H9 (cell line): ENCODE measurements around the gene SLC6A8. TPM values are rescaled to one million over a fixed set of nuclear protein-coding genes. Genes with fewer than 3 reads are reported as not detected.
A peak's percentile ranks its signal among the peaks of the same experiment; 100 is the strongest.

Experiments used
- DNase-seq: peaks from one replicate; pipeline ENCODE4 v3.0.0-alpha.2; 2017
- H2AFZ ChIP-seq: one replicate; pipeline ENCODE4 v1.6.1; 2013; ENCODE audit warnings: mild to moderate bottlenecking, low read length, control low read depth, moderate library complexity
- H2AK5ac ChIP-seq: 2 replicates; pipeline ENCODE4 v1.6.1; 2013; ENCODE audit warnings: low read length, control low read depth, mixed read lengths; ENCODE audit not compliant: insufficient read length
- H2BK120ac ChIP-seq: one replicate; pipeline ENCODE4 v1.6.1; 2013; ENCODE audit warnings: low read depth, mild to moderate bottlenecking, low read length, control low read depth, inconsistent platforms; ENCODE audit not compliant: poor library complexity, severe bottlenecking
- H2BK12ac ChIP-seq: 2 replicates; pipeline ENCODE4 v1.6.1; 2013; ENCODE audit warnings: low read length, control low read depth, mixed read lengths, low read depth; ENCODE audit not compliant: insufficient read length
- H2BK15ac ChIP-seq: 2 replicates; pipeline ENCODE4 v1.6.1; 2013; ENCODE audit warnings: low read depth, low read length, control low read depth
- H2BK20ac ChIP-seq: one replicate; pipeline ENCODE4 v1.6.1; 2013; ENCODE audit warnings: low read depth, mild to moderate bottlenecking, low read length, control low read depth, inconsistent platforms; ENCODE audit not compliant: poor library complexity, severe bottlenecking
- H2BK5ac ChIP-seq: 2 replicates; pipeline ENCODE4 v1.6.1; 2013; ENCODE audit warnings: low read length, control low read depth, mixed read lengths; ENCODE audit not compliant: insufficient read length
- H3K14ac ChIP-seq: 2 replicates; pipeline ENCODE4 v1.6.1; 2013; ENCODE audit warnings: low read length, control low read depth; ENCODE audit not compliant: insufficient read depth
- H3K18ac ChIP-seq: 2 replicates; pipeline ENCODE4 v1.6.1; 2013; ENCODE audit warnings: low read depth, mild to moderate bottlenecking, mixed read lengths, low read length, control low read depth; ENCODE audit not compliant: insufficient read length
- H3K23ac ChIP-seq: 2 replicates; pipeline ENCODE4 v1.6.1; 2013; ENCODE audit warnings: low read length, control low read depth, mixed read lengths, low read depth; ENCODE audit not compliant: insufficient read length
- H3K23me2 ChIP-seq: 2 replicates; pipeline ENCODE4 v1.6.1; 2013; ENCODE audit warnings: low read depth, mild to moderate bottlenecking, mixed read lengths, low read length, control low read depth; ENCODE audit not compliant: insufficient read length, poor library complexity, severe bottlenecking
- H3K27ac ChIP-seq: 2 replicates; pipeline ENCODE4 v1.5.1; 2013; ENCODE audit warnings: low read length, control low read depth, mixed read lengths, low read depth; ENCODE audit not compliant: insufficient read length
- H3K27me3 ChIP-seq: 2 replicates; pipeline ENCODE4 v1.6.1; 2013; ENCODE audit warnings: low read length, control low read depth, inconsistent platforms; ENCODE audit not compliant: insufficient read depth
- H3K4ac ChIP-seq: 2 replicates; pipeline ENCODE4 v1.6.1; 2013; ENCODE audit warnings: low read depth, mild to moderate bottlenecking, control low read depth, inconsistent platforms, low read length, moderate library complexity
- H3K4me1 ChIP-seq: 2 replicates; pipeline ENCODE4 v1.6.1; 2013; ENCODE audit warnings: low read length, control low read depth, inconsistent platforms; ENCODE audit not compliant: insufficient read depth
- H3K4me2 ChIP-seq: 2 replicates; pipeline ENCODE4 v1.6.1; 2013; ENCODE audit warnings: low read length, control low read depth, mixed read lengths; ENCODE audit not compliant: insufficient read length, insufficient read depth
- H3K56ac ChIP-seq: 2 replicates; pipeline ENCODE4 v1.6.1; 2013; ENCODE audit warnings: low read depth, mild to moderate bottlenecking, mixed read lengths, low read length, control low read depth; ENCODE audit not compliant: insufficient read length
- H3K79me1 ChIP-seq: 2 replicates; pipeline ENCODE4 v1.6.1; 2013; ENCODE audit warnings: low read depth, mild to moderate bottlenecking, moderate library complexity, low read length, control low read depth, inconsistent platforms; ENCODE audit not compliant: insufficient read depth, poor library complexity, severe bottlenecking
- H3K79me2 ChIP-seq: 2 replicates; pipeline ENCODE4 v1.6.1; 2013; ENCODE audit warnings: low read length, control low read depth, inconsistent platforms; ENCODE audit not compliant: insufficient read depth
- H3K9ac ChIP-seq: 2 replicates; pipeline ENCODE4 v1.6.1; 2013; ENCODE audit warnings: low read length, control low read depth, mixed read lengths; ENCODE audit not compliant: insufficient read length; ENCODE audit errors: extremely low read depth
- H3K9me3 ChIP-seq: one replicate; pipeline ENCODE4 v1.6.1; 2013; ENCODE audit warnings: low read depth, low read length, inconsistent platforms; ENCODE audit not compliant: control insufficient read depth
- H3T11ph ChIP-seq: one replicate; pipeline ENCODE4 v1.6.1; 2013; ENCODE audit warnings: mild to moderate bottlenecking, low read length, control low read depth, inconsistent platforms
- H4K20me1 ChIP-seq: one replicate; pipeline ENCODE4 v1.6.1; 2013; ENCODE audit not compliant: control insufficient read depth, insufficient read length, insufficient read depth
- H4K5ac ChIP-seq: 2 replicates; pipeline ENCODE4 v1.6.1; 2013; ENCODE audit warnings: low read depth, mild to moderate bottlenecking, mixed read lengths, low read length, control low read depth; ENCODE audit not compliant: insufficient read length
- H4K8ac ChIP-seq: replicated peaks from 2 replicates; pipeline ENCODE4 v1.6.1; 2013; ENCODE audit warnings: low read length, control low read depth, mixed read lengths, low read depth; ENCODE audit not compliant: insufficient read length
- H4K91ac ChIP-seq: 2 replicates; pipeline ENCODE4 v1.6.1; 2013; ENCODE audit warnings: low read depth, mild to moderate bottlenecking, moderate library complexity, mixed read lengths, low read length, control low read depth; ENCODE audit not compliant: insufficient read length
- H3K27ac Mint-ChIP-seq, 3 experiments: 2 replicates in 2 of 3; 3 replicates in 1 of 3; pipeline ENCODE4 v1.8.0; 2020 to 2021; ENCODE audit warnings: mixed read lengths in 3 of 3, mild to moderate bottlenecking in 1 of 3, moderate library complexity in 1 of 3
- H3K27me3 Mint-ChIP-seq: 2 replicates; pipeline ENCODE4 v1.8.0; 2021; ENCODE audit warnings: low read depth, mild to moderate bottlenecking, moderate library complexity, mixed read lengths
- H3K36me3 Mint-ChIP-seq, 3 experiments: 2 replicates in 2 of 3; 3 replicates in 1 of 3; pipeline ENCODE4 v1.8.0; 2020 to 2021; ENCODE audit warnings: low read depth in 3 of 3, mixed read lengths in 3 of 3; ENCODE audit not compliant: insufficient read depth in 1 of 3
- H3K4me1 Mint-ChIP-seq, 2 experiments: 2 replicates each; pipeline ENCODE4 v1.8.0; 2020; ENCODE audit warnings: mixed read lengths in 2 of 2
- H3K4me3 Mint-ChIP-seq, 2 experiments: 2 replicates in 1 of 2; 3 replicates in 1 of 2; pipeline ENCODE4 v1.8.0; 2020 to 2021; ENCODE audit warnings: mild to moderate bottlenecking in 2 of 2, mixed read lengths in 2 of 2, moderate library complexity in 1 of 2
- H3K9me3 Mint-ChIP-seq, 2 experiments: 2 replicates in 1 of 2; 3 replicates in 1 of 2; pipeline ENCODE4 v1.8.0; 2020; ENCODE audit warnings: mild to moderate bottlenecking in 2 of 2, mixed read lengths in 2 of 2, moderate library complexity in 1 of 2
- CTCF ChIP-seq: fragments of 200-600 bp; sonication (generic); conservative IDR thresholded peaks from 3 replicates; pipeline ENCODE4 v1.8.0; 2021; ENCODE audit warnings: antibody characterized with exemption, mild to moderate bottlenecking
- WGBS: extraction: QIAGEN DNeasy Blood & Tissue Kit; methylation state at CpG from one replicate; pipeline ENCODE4 v1.1.7; 2013; ENCODE audit warnings: missing lambda C conversion rate, low lambda C conversion rate, mixed read lengths; ENCODE audit not compliant: insufficient read length; ENCODE audit errors: extremely low coverage; 5-methylcytosine and 5-hydroxymethylcytosine counted together
- total RNA-seq: library from RNA; stranded (reverse); gene quantifications from 2 replicates; pipeline ENCODE4 v1.2.1, GENCODE V29; 2021

The SLC6A8 gene
- total RNA-seq, 1 experiment from 2014 or later: 229 TPM

GRCh38 chrX:153685751-153686696, 1.7 kb upstream of the SLC6A8 start:
- no peak overlapping the region for H2BK15ac ChIP-seq
- no peak overlapping the region for H3K14ac ChIP-seq
- H3K79me2 ChIP-seq: no peaks in the 10 kb centered on the region; the same call in 1 of the 2 replicates
- no peak overlapping the region for H3K56ac ChIP-seq
- DNase-seq: no peak
- H3K4me1 ChIP-seq: no peaks in the 10 kb centered on the region; the same call in 1 of the 2 replicates
- no peak overlapping the region for H2BK20ac ChIP-seq
- no peak overlapping the region for H4K91ac ChIP-seq
- no peak overlapping the region for H3T11ph ChIP-seq
- Mint-ChIP-seq H3K4me1 (peaks cover 17 to 25% of the 10 kb centered on the region in 2 experiments), H3K27me3 (peaks cover 2% of the 10 kb centered on the region; the same call in 1 of the 2 replicates), H3K36me3 (peaks cover 18 to 31% (median 23%) of the 10 kb centered on the region in 3 experiments), H3K27ac (peak overlapping the region in 2 of 3 experiments; percentile 73 to 92; a peak in 4 of 7 replicates), H3K9me3 (peaks cover 43 to 54% of the 10 kb centered on the region in 2 experiments), H3K4me3 (peak overlapping the region; percentile 50 to 69)
- H2AK5ac ChIP-seq: no peak overlapping the region
- H3K27ac ChIP-seq: no peak overlapping the region
- no peaks in the 10 kb centered on the region for H3K27me3 ChIP-seq
- H3K9ac ChIP-seq: no peak overlapping the region
- peaks cover 6% of the 10 kb centered on the region for H3K9me3 ChIP-seq
- WGBS: no CpG with 5 or more reads among the region's 24 CpGs
- no peak overlapping the region for H3K23ac ChIP-seq
- H4K20me1 ChIP-seq: peaks cover 5% of the 10 kb centered on the region
- H3K79me1 ChIP-seq: no peaks in the 10 kb centered on the region
- TF ChIP-seq CTCF: no peak
- peak overlapping the region; percentile 36 for H3K18ac ChIP-seq
- H2AFZ ChIP-seq: no peak overlapping the region
- no peaks in the 10 kb centered on the region for H3K23me2 ChIP-seq
- H2BK12ac ChIP-seq: no peak overlapping the region
- H2BK5ac ChIP-seq: no peak overlapping the region
- no peak overlapping the region for H4K8ac ChIP-seq
- no peak overlapping the region for H4K5ac ChIP-seq
- no peak overlapping the region for H3K4me2 ChIP-seq
- H2BK120ac ChIP-seq: no peak overlapping the region
- H3K4ac ChIP-seq: no peak overlapping the region
